Measurements from ENCODE around the gene RTN1. TPM values are rescaled to one million over a fixed set of nuclear protein-coding genes. Genes with fewer than 3 reads are reported as not detected.

Gene RTN1
- total and polyA plus RNA-seq, 2 of the 8 experiments (the other 6 are each of a cell fraction or from before 2014, with no cell fraction given) = 2.8 to 4.9 TPM

DNA sequence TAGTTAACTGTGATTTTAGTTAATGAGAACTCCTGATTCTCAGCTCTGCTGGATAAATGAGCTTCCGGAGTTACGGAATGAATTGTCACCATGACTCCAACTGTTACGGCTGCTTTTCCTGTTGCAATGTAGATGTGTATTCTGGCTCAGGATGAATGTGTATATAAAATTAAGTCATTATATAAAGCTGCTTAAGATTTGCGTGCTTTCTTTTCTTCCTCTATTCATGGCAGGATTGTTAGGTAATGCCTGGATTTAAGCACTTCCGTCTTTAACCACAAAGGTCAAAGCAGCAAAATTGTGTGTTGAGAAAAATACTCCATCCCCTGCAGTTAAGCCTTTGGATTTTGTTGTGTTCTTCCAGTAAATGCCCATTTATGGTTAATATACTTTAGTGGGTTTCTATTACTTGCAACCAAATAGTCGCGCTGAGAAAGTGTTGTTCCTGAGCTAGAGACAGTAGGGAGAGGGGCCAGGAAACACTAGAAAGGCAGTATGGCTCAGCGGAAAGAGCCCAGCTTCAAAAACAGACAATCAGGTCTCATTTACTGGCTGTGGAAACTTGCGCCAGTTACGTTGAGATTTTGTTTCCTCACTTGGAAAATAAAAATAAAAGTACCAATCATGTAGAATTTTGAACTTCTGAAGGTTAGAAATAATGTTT is 284.6 kb downstream of the RTN1 start (continued):
- TF ChIP-seq CHD7 (IDR thresholded peaks at IDR 0.05; ENCODE audit: insufficient replicate concordance, low read length) = no peak
- TF ChIP-seq CBX5 (IDR thresholded peaks at IDR 0.05; ENCODE audit: low read depth, low read length) = no peak
- TF ChIP-seq CREB1 (IDR thresholded peaks at IDR 0.05) = no peak
- TF ChIP-seq TBP (IDR thresholded peaks at IDR 0.05; ENCODE audit: low read depth, low read length) = no peak
- no peak for TF ChIP-seq EZH2 (IDR thresholded peaks at IDR 0.05; ENCODE audit: low read depth, low read length, severe bottlenecking)
- no peak for TF ChIP-seq TCF12 (IDR thresholded peaks at IDR 0.05; ENCODE audit: low read depth, low read length)
- no peak for TF ChIP-seq SP1 (IDR thresholded peaks at IDR 0.05; ENCODE audit: low read depth, low read length)
- no peak for TF ChIP-seq RFX5 (IDR thresholded peaks at IDR 0.05; ENCODE audit: borderline replicate concordance, low read depth, low read length)
- no peak for TF ChIP-seq CHD1 (IDR thresholded peaks at IDR 0.05; ENCODE audit: low read depth, low read length)
- TF ChIP-seq, protein P1, sequence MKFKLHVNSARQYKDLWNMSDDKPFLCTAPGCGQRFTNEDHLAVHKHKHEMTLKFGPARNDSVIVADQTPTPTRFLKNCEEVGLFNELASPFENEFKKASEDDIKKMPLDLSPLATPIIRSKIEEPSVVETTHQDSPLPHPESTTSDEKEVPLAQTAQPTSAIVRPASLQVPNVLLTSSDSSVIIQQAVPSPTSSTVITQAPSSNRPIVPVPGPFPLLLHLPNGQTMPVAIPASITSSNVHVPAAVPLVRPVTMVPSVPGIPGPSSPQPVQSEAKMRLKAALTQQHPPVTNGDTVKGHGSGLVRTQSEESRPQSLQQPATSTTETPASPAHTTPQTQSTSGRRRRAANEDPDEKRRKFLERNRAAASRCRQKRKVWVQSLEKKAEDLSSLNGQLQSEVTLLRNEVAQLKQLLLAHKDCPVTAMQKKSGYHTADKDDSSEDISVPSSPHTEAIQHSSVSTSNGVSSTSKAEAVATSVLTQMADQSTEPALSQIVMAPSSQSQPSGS (IDR thresholded peaks at IDR 0.05; ENCODE audit: low read length) = no peak

All from H1 (cell line).